GM18858 (cell line): ENCODE data around the gene UBE2C.

ENCODE experiments used
- ATAC-seq: cut with Tn5 transposase; IDR thresholded peaks from one replicate; pipeline ENCODE4 v1.9.1; 2021; ENCODE audit not compliant: unreplicated experiment

Gene UBE2C

GRCh38 chr20:45857114-45857881 lies 44.9 kb downstream of the UBE2C start, which contains the start of the genes ACOT8 and ZSWIM3:
TSS of gene ACOT8 (minus strand) at chr20:45857392. CDS start at chr20:45857315, 77 bp downstream.
TSS of gene ZSWIM3 (plus strand) at chr20:45857614. CDS start at chr20:45857826, 212 bp downstream.
- ATAC-seq, result peak; percentile 92

GRCh38 chr20:45857882-45858216 lies 45.4 kb downstream of the UBE2C start:
- no peak for ATAC-seq

GRCh38 chr20:45859916-45860315 lies 47.5 kb downstream of the UBE2C start:
- ATAC-seq, result no peak

GRCh38 chr20:45860560-45861220 lies 48.2 kb downstream of the UBE2C start:
- ATAC-seq, result no peak

- ATAC-seq, result no peak
Observed at GRCh38 chr20:45861221-45862075, 49.0 kb downstream of the UBE2C start.

- ATAC-seq, result no peak
Observed at GRCh38 chr20:45863543-45864470, 51.4 kb downstream of the UBE2C start.

- ATAC-seq, result no peak
Observed at GRCh38 chr20:45866454-45866853, 54.0 kb downstream of the UBE2C start.
